Ovary (tissue), 3 donors: Measurements from ENCODE around the gene SH3GLB2.
"Not testable (repeated sequence)": the region's sequence is repeated elsewhere in the genome, so short reads cannot be mapped to it uniquely, and the experiment has no call there.

ENCODE experiments used
- CTCF ChIP-seq, 3 donors: fragments of 450-650 bp in 2 of 3; fragments of 200-600 bp in 1 of 3; IDR thresholded peaks; one replicate each; pipeline versions ENCODE4 v1.5.1 to v1.8.0; 2016 to 2022; ENCODE audit warnings: antibody characterized with exemption in 3 of 3, mild to moderate bottlenecking in 1 of 3
- EP300 ChIP-seq: sonication (generic); formaldehyde crosslinking; IDR thresholded peaks from one replicate; pipeline ENCODE4 v1.6.1; 2017; ENCODE audit warnings: antibody characterized with exemption
- donor health status: DM: no; HTN: no; CAD: no.

GRCh38 chr9:129035838-129036237, 7.7 kb upstream of the SH3GLB2 start:
- not testable (repeated sequence) for TF ChIP-seq CTCF (IDR thresholded peaks at IDR 0.05); EP300
